ENCODE data around the gene CRACDL.

The CRACDL gene

DNA sequence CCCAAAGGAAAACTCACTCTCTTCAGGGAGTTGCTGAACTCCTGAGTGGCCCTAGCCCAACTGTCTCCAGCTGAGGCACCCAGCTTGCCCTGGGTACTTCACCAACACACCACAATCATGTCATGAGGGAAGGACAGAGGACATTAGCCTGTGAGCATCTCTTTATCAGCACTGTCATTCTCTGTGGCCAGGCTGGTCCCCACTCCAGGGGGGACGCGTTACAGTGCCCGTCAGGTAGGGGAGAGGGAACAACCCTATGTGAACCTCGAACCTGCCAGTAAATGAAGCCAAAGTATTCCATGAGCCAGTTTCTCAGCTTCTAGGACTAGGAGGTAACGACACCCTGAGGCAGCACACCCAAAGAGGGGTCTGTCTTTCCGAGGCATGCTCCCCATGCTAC lies 110.2 kb downstream of the CRACDL start:
- no peaks in the 10 kb centered on the region for H3K27me3 ChIP-seq (ENCODE audit: low read depth, low read length)
- no peaks in the 10 kb centered on the region for H3K36me3 ChIP-seq (replicated peaks; ENCODE audit: low read depth, low read length)
- H3K4me1 ChIP-seq (ENCODE audit: low read length) = 0 out of 2 replicates have a peak, but pooled peaks cover 4% of the 10 kb centered on the region
- TF ChIP-seq CTCF (IDR thresholded peaks at IDR 0.05; ENCODE audit: low read depth, low read length) (no peak), EZH2phosphoT487 (IDR thresholded peaks at IDR 0.05; ENCODE audit: low read depth) (no peak)
- no peaks in the 10 kb centered on the region for H3K9me3 ChIP-seq (ENCODE audit: insufficient read depth, low read length)
- H3K4me3 ChIP-seq (ENCODE audit: low read length) = no peak overlapping the region
- H2AFZ ChIP-seq (ENCODE audit: low read depth, low read length) = no peak overlapping the region
- H3K27ac ChIP-seq (ENCODE audit: low read length) = no peak overlapping the region
- no peak overlapping the region for H3K9ac ChIP-seq (ENCODE audit: low read length)
- H3K79me2 ChIP-seq (ENCODE audit: low read length) = no peaks in the 10 kb centered on the region
- no peaks in the 10 kb centered on the region for H4K20me1 ChIP-seq (ENCODE audit: insufficient read depth, low read length)
- no peak overlapping the region for H3K4me2 ChIP-seq (ENCODE audit: low read length)

DNA sequence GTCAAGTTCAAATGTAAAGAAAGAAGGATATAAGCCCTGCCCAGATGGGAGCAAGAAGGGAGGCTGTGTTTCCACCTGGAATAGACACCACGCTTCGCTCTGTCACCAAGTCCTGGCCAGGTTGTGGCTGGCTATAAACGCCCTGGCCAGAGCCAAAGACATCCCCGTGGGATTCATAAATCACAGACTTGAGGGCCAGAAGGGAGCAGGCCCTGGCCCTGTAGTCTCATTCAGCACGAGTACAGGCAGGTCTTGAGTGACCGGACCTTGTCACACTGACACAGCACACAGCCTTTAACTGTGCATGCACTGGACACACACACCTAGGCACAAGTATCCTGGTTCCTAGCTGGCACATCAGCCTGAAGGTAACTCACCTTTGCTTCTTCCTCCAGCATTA lies 110.6 kb downstream of the CRACDL start:
- TF ChIP-seq CTCF (IDR thresholded peaks at IDR 0.05; ENCODE audit: low read depth, low read length) (no peak), EZH2phosphoT487 (IDR thresholded peaks at IDR 0.05; ENCODE audit: low read depth) (no peak)
- H3K36me3 ChIP-seq (replicated peaks; ENCODE audit: low read depth, low read length) = no peaks in the 10 kb centered on the region
- no peaks in the 10 kb centered on the region for H3K27me3 ChIP-seq (ENCODE audit: low read depth, low read length)
- no peaks in the 10 kb centered on the region for H3K9me3 ChIP-seq (ENCODE audit: insufficient read depth, low read length)
- H4K20me1 ChIP-seq (ENCODE audit: insufficient read depth, low read length) = no peaks in the 10 kb centered on the region
- 0 out of 2 replicates have a peak, but pooled peaks cover 4% of the 10 kb centered on the region for H3K4me1 ChIP-seq (ENCODE audit: low read length)
- no peak overlapping the region for H3K4me2 ChIP-seq (ENCODE audit: low read length)
- no peak overlapping the region for H3K9ac ChIP-seq (ENCODE audit: low read length)
- no peak overlapping the region for H3K4me3 ChIP-seq (ENCODE audit: low read length)
- no peak overlapping the region for H2AFZ ChIP-seq (ENCODE audit: low read depth, low read length)
- no peak overlapping the region for H3K27ac ChIP-seq (ENCODE audit: low read length)
- no peaks in the 10 kb centered on the region for H3K79me2 ChIP-seq (ENCODE audit: low read length)

- no peak overlapping the region for H3K27ac ChIP-seq (ENCODE audit: low read length)
- H3K79me2 ChIP-seq (ENCODE audit: low read length) = no peaks in the 10 kb centered on the region
- H3K4me2 ChIP-seq (ENCODE audit: low read length) = no peak overlapping the region
- H3K9me3 ChIP-seq (ENCODE audit: insufficient read depth, low read length) = no peaks in the 10 kb centered on the region
- no peaks in the 10 kb centered on the region for H3K36me3 ChIP-seq (replicated peaks; ENCODE audit: low read depth, low read length)
- no peaks in the 10 kb centered on the region for H3K27me3 ChIP-seq (ENCODE audit: low read depth, low read length)
- 0 out of 2 replicates have a peak, but pooled peaks cover 4% of the 10 kb centered on the region for H3K4me1 ChIP-seq (ENCODE audit: low read length)
- no peaks in the 10 kb centered on the region for H4K20me1 ChIP-seq (ENCODE audit: insufficient read depth, low read length)
- H3K9ac ChIP-seq (ENCODE audit: low read length) = no peak overlapping the region
- no peak overlapping the region for H3K4me3 ChIP-seq (ENCODE audit: low read length)
- TF ChIP-seq EZH2phosphoT487 (IDR thresholded peaks at IDR 0.05; ENCODE audit: low read depth) (no peak), CTCF (IDR thresholded peaks at IDR 0.05; ENCODE audit: low read depth, low read length) (no peak)
- H2AFZ ChIP-seq (ENCODE audit: low read depth, low read length) = no peak overlapping the region
Observed at GRCh38 chr2:98825020-98825350, 111.0 kb downstream of the CRACDL start.

DNA sequence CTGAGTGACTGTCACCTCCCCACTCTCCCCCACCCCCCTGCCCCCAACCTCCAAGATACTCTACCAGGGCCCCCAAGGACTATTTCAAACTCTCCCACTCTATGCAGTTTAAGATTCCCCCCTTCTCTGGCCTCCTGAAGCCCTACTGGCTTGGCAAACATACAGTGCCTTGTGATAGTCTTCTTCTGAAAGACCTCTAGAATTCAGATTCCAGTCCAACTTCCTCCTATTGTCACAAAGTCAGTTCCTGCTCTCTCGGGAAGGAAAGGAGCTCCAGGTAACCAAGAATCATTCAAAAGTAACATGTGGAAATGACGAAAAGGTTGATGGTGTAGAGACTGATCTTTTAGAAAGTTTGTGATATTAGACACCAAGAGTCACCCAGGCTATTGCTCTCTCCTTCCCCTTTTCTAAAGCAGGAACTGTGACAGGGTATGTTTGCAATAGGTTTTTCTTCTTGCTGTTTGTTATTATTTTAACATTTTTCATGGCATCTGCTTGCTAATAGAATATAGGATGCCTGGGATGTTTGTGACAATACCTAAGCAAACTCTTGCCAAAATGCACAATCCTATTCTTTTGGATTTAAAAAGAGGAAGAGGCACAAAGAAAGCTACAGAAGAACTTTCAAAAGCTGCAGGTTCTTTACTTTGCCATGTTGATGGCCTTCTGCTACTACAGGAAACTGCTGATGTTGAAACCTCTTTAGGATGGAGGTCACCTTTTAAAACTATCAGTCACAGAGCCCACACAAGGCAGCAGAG lies 111.6 kb downstream of the CRACDL start:
- no peak overlapping the region for H3K9ac ChIP-seq (ENCODE audit: low read length)
- H3K4me3 ChIP-seq (ENCODE audit: low read length) = no peak overlapping the region
- H3K9me3 ChIP-seq (ENCODE audit: insufficient read depth, low read length) = no peaks in the 10 kb centered on the region
- H3K36me3 ChIP-seq (replicated peaks; ENCODE audit: low read depth, low read length) = no peaks in the 10 kb centered on the region
- H3K4me1 ChIP-seq (ENCODE audit: low read length) = 0 out of 2 replicates have a peak, but pooled peaks cover 4% of the 10 kb centered on the region
- no peak overlapping the region for H3K27ac ChIP-seq (ENCODE audit: low read length)
- H3K27me3 ChIP-seq (ENCODE audit: low read depth, low read length) = no peaks in the 10 kb centered on the region
- no peaks in the 10 kb centered on the region for H3K79me2 ChIP-seq (ENCODE audit: low read length)
- no peak overlapping the region for H2AFZ ChIP-seq (ENCODE audit: low read depth, low read length)
- no peak overlapping the region for H3K4me2 ChIP-seq (ENCODE audit: low read length)
- H4K20me1 ChIP-seq (ENCODE audit: insufficient read depth, low read length) = no peaks in the 10 kb centered on the region
- TF ChIP-seq EZH2phosphoT487 (IDR thresholded peaks at IDR 0.05; ENCODE audit: low read depth) (no peak), CTCF (IDR thresholded peaks at IDR 0.05; ENCODE audit: low read depth, low read length) (no peak)
